ENCODE measurements around the gene TRMT44.

TRMT44 gene

DNA sequence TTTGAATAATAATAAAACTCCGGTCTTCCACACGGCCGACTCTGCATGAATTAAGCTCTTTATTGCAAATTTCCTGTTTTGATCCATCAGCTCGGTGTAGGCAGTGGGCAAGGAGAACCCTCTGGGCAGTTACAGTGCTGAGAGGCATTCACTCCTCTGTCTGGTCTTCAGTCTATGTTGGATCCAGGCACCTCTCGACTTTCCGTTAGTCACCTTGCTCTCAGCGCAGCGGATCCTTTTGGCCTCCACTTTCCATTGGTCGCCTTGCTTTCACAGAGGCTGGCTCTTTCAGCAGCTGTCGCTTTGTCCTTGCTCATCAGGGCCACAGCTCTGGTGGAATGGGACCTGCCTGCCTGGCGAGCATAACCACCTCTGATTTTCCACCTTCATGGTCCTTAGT is 52.9 kb downstream of the TRMT44 start:
- DNase-seq (ENCODE audit: low read depth, low spot score), result no peak

DNA sequence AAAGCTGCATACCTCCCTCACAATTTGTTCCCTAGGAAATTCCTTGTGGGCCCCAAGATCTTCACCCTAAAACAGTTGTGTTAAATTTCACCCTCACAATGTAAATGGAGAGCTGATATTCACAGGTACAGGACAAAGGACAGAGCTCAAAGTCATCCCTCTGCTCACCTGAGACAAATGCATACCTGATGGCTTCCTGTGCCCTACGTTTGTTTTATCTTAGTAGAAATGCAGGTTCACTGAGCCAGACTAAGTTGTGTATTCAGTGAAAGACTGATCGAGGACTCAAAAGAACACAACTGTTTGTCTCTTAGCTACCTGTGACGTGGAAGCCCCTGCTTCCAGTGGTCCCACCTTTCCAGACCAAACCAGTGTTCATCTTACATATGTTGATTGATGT is 53.6 kb downstream of the TRMT44 start:
- no peak for DNase-seq (ENCODE audit: low read depth, low spot score)

DNA sequence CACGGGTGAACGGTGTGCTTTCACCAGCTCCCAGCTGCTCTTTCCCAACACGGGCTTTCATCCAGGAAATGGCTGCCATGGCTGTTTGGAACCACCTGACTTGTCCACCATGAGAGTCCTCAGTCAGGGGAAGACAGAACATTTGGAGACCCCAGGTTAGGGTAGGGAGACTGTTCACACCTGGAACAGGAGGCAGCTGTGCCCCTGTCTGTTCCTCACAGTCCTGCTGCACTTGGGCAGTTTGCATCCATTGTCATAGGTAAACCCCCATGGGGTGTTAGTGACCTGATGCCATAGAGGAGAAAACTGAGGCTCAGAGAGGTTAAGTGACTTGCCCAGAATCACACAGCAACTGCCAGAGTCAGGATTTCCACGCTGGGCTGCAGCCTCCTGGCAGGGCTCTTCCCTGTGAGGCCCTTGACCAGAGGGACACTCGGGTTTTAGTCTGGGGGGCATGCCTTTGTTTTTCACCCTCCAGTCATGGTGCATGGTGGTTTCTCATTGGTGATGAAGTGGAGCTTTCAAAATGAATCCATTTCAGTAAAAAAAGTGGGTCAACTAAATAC is 54.5 kb downstream of the TRMT44 start:
- DNase-seq (ENCODE audit: low read depth, low spot score), result no peak

DNA sequence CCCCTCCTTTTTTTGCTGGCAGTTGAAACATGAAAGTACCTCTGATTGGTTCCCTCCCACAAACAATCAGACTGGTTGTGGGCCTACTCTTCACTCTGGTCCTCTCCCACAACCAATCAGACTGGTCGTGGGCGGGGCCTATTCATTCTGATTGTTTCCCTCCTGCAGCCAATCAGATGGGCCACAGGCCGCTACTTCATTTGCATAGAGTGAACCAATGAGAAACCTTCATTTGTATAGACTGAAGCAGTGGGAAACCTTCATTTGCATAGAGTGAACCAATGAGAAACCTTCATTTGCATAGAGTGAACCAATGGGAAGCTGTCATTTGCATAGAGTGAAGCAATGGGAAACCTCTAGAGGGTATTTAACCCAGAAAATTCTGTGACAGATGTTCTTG is 55.2 kb downstream of the TRMT44 start:
- DNase-seq (ENCODE audit: low read depth, low spot score), result no peak

DNA sequence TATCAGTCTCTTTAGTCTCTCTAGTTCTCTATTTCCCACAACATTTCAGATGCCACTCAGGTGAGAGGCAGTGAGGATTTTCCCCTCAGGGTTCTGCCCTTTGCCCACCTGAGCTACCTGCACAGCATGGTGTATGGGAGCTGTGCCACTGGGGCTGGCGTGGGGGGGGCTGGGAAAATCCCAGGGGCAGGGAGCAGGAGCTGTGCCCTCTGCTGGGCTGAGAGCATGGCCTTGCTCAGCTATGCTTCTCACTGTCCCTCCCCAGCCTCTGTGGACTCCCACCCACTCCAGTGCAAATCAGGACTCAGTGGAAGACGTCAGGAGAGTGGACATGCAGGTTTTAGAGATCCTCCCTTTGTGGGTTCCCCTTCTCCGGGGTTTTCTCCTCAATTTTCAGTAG is 57.2 kb downstream of the TRMT44 start:
- DNase-seq (ENCODE audit: low read depth, low spot score), result no peak

DNA sequence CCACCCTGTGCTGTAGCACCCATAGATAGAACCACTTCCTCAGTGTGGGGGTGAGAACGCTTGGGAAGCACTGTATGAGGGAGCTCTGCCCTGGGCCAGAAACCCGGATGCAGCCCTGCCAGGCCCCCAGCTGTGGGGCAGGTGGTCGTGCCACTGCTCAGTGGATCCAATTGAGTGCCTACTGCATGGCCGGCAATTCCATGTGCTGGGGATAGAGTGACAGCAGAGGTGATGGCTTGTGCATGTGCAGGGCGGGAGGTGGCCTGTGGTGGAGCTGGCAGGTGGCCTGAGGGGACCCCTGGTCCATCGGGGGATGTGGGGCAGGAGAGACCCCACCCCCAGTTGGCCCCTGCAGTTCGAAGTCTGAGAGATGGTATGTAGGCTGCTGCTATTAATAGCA is 60.4 kb downstream of the TRMT44 start:
- DNase-seq (ENCODE audit: low read depth, low spot score), result no peak

DNA sequence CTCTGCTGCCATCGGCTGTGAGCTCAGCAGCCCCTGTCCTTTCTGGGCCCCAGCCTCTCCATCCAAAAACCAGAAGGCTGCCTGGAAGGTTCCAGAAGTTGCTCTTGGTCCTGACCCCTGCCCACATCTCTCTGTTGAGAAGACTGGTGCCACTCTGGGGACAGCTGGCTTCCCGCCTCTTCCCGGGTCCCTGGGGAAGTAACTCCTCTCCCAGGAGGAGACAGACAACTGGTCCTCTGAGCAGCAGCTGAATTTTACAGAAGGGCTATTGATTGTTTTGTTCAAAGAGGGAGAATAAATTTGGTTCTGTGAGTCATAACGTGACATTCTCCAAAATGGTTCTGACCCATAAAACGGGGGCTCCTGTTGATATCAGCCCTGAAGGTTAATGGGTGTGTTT is 61.2 kb downstream of the TRMT44 start:
- DNase-seq (ENCODE audit: low read depth, low spot score), result no peak

DNA sequence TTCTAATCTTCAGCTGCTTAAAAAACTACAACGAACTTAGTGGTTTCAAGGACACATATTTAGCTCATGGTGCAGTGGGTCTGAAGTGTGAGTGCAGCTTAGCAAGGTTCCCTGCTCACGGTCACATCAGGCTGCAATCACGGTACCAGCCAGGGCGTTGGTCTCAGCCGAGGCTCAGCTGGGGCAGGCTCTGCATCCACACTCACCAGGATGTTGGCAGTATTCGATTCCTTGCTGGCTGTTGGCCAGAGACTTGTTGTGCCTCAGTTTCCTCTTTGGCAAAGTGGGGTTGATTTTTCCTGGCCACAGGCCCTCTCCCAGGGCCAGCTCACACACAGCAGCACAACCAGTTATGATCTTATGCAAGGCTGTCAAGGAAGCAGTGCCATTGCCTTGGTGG is 61.8 kb downstream of the TRMT44 start:
- no peak for DNase-seq (ENCODE audit: low read depth, low spot score)

DNA sequence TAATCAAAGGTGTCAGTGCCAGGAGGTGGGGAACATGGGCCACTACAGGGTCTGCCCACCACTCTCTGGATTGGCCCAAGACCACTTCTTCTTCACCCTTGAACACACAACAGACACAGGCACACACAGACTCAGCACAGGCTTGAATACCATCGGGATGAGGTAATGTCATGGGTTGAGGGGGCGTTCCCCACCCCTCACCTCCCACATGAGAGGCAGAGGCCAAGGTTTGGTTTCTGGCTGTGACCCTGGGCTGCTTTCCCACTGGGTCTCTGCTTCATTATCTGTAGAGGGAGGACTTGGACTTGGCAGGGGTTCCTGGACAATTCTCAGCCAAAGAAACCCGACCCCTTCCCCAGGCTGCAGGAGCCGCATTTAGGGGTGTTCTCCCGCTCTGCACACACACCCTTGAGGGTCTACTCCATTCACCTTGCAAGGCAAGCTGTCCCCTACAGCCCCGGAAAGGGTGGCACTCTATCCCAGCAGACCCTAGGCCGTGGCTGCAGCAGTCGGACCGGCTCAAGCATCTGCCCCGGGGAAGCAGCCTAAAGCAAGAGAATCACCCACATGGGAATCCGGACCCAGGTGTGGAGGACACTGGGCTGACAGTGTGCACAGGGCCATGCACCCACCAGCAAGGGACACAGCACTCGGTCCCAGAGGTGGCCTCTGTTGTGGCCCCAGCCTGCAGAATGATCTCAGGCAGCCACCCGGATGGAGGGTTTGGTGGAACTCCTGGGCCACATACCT is 62.4 kb downstream of the TRMT44 start:
- no peak for DNase-seq (ENCODE audit: low read depth, low spot score)

DNA sequence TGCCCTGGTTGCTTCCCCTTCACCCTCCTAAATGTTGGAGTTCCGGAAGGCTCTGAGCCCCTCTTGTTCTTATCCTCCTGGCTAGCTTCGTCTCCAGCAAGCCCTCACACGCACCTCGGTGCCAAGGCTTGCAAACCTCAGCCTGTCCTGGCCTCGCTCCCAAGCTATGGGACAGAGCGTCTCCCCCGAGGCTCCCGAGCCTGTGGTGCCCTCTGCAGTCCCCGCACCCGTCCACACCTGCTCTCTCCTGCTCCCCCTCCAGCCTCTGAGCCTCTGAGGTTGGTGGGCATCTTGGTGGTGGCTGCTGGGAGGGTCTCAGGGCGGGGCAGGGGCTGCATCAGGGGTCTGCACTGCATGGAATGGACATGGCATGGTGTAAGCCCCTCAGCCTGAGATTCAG is 63.2 kb downstream of the TRMT44 start:
- no peak for DNase-seq (ENCODE audit: low read depth, low spot score)

DNA sequence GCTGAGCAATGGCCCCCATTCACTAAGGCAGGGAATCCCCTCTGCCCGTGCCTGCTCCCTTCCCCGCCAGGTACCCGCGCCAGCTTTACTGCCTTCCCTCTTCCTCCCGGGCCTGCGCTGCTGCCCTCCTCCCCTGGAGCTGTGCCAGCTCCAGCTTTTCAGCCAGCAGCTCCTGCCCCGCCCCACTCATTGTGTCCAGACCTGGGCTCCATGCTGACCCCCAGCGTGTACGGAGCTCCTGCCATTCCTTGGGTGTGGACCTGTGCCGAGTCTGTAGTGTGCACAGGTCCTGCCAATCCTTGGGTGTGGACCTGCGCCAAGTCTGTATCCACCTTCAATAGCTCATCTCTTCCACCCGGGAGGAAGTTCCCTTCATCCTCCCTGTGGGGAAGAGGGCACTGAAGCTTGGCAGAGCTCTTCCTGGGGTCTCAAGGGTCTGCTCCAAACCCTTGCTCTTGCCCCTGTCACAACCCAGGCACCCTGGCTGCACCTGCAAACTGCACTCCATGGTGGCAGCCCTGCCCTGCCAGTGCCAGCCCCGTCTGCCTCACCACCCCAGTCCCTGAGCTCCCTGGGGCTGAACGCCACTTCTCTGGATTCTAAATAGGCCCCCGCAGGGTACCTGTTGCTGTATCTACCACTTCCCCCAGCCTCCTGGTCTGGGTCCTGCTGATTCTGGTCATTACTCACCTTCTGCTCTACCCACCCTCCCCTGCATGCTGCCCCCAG is 63.9 kb downstream of the TRMT44 start:
- DNase-seq (ENCODE audit: low read depth, low spot score), result no peak

DNA sequence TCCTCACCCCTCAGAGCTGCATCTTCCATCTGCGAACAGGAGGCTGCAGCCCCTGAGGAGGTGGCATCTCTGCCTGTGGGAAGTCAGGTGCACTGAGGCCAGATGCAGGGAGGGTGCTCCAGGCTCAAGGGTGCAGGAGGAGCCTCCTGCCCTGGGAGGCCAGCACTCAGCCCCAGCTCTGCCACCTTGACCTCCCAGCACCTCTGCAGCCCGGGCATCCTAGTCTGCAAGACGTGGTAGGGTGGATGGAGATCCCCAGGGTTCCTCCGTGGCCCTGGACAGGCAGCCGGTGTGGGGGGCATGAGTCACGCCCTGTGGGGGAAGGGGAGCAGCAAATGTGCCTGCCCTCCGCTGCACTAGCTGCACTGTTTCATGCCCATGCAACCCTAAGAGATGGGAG is 64.7 kb downstream of the TRMT44 start:
- no peak for DNase-seq (ENCODE audit: low read depth, low spot score)

DNA sequence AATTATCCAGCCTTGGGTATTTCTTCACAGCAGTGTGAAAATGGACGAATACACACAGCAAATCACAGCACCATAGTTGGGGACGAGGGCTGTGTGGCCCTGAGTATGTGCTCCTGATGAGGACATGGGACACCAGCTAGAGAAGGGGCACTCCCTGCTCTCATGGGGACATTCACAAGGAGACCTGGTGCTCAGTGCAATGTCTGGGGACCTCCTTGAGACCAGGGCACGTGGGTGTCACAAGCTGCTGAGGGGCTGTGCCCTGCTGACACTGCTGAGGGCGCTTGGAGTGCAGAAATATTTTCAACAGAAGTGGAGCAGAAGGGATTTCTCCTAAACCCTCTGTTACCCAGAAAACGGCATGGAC is 65.4 kb downstream of the TRMT44 start:
- no peak for DNase-seq (ENCODE audit: low read depth, low spot score)

DNA sequence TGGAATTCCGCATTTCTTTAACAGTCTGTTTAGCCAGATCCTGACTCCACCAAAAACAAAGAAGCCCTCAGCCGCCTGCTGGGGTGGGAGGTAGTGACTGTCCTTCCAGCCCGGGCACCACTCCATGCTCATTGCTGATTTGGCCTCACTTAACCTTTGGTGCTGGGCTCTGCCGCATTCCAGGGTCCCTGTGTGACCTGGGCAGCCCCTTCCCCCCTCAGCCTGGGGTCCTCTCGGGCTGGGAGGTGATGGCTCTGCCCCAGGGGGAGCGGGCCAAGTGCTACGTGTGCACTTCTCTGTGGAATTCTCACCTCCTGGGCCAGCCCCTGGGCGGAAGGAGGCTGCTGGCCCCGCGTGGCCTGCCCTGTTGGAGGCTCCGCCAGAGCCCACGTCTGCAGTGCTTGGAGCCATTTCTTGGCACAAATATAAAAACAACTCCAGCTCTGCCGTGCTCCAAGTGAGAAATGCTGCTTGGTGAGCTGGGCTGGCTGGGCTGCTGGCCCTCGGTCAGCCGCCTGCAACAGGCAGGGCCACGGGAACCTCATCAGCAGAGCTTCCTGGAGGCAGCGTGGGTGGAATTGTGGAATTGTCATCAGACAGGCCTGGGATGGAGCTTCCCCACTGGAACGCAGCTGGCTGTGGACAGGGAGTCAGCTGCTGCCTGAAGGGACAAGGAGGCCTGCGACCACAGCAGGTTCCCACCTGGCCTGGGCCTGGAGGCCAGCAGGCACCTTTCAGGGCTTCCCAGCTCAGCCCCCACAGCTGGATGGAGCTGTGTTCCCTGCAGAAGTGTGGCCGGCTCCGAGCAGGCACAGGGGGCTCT is 66.0 kb downstream of the TRMT44 start:
- DNase-seq (ENCODE audit: low read depth, low spot score), result no peak

DNA sequence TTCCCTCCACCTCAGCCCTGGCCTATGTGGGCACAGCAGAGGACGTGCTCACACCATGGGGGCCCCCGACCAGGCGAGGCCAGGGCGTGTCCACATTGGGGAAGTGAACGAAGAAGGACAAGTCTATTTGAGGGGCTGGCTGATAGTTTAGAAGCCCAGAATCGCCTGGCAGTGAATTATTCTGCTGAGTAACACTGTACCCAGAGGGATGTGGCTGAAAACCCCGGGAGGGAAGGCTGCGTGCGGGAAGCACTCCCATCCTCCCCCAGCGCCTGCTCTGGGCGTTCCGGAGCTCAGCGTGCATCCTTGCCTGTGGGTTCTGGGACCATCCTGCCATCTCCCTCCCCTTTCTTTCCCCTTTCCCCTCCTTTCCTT is 66.6 kb downstream of the TRMT44 start:
- no peak for DNase-seq (ENCODE audit: low read depth, low spot score)

DNA sequence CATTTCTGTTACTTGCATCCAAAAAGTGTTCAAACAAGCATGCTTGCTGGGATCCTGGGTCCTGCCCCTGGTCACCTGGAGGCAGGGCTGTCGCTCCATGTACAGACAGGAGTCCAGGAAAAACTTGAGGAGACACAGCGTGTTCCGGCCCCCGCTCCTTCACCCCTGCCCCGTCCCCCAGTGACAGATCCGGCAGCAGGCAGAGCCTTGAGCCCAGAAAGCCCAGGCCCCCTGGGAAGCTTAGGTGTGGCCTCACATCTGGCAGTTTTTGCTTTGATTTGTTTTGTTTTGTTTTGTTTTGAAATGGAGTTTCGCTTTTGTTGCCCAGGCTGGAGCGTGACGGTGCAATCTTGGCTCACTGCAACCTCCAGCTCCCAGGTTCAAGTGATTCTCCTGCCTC is 67.0 kb downstream of the TRMT44 start:
- no peak for DNase-seq (ENCODE audit: low read depth, low spot score)

DNA sequence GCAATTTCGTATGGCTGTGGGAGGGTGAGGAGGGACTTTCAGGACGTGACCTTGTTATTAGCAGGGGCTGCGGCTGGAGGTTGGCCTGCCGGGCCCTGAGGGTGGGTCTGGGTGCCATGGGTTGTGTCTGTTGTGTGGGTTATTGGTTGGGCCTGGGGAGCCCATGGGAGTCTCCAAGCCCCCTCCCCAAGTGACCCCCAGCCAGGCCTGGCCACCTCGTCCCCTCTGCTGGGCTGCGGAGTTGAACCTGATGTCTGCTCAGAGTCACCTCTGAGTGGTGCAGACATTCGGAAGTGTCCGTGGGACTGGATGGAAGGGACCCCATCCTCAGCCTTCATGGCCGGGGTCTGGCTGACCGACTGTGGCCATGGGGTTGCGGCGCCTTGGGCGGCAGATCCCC is 67.7 kb downstream of the TRMT44 start:
- no peak for DNase-seq (ENCODE audit: low read depth, low spot score)

DNA sequence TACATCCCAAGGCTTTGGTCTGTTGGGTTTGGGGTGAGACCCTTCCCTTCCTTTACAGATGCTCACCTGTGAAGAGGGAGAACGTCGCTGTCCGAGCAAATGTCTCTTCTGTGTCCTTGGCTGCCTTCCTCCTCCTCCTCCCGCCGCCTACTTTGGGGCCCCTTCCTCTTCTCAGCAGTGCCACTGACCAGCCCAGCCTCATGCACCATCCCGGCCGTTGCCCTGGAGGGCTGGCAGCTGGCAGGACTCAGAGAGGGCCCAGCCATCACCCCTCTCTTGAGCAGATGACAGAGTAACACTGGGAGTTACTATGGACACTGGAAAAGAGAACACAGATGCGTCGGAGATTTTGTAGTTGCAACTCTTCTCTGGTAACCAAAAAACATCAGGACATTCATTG is 68.2 kb downstream of the TRMT44 start:
- no peak for DNase-seq (ENCODE audit: low read depth, low spot score)

DNA sequence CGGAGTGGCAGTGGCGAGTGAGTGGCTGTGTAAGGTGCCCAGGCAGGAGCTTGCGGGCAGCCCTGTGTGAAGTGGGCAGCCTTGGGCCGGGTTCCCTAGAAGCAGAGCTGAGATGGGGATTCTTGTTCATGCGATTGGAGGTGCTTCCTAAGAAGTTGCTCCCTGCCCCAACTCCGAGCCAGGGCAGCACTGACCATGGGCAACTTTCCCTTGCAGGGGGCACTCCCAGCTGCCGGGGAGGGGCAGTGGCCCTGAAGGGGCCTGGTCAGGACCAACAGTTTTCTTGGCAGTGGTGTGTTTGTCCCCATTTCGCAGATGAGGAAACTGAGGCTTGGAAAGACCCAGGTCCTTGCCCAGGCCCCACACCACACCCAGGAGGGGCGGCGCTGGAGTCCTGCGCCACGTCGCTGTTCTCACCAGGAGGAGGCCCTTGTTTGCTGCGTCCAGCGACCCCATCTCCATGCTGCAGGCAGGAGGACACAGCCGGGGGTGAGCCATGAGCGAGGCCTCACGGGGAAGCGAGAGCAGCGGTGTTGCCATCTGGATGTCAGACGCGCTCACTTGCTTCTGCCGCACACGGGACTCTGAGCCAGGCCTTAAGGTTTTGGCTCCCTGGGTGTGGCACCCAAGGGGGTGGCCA is 68.9 kb downstream of the TRMT44 start:
- no peak for DNase-seq (ENCODE audit: low read depth, low spot score)

DNA sequence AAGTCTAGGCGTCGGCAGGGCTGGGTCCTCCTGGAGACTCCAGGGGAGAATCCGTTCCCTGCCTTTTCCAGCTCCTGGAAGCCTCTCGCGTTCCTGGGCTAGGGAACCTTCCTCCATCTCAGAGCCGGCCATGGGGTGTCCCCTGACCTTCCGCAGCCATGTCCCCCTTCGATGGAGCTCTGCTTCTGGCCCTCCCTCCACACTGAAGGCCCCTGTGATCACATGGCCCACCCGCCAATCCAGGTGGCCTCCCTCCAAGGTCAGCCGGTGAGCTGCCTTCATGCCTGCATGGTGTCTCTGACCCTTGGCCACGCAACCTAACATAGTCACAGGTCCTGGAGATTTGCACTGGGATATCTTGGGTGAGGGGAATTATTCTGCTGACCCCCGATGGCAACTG is 69.6 kb downstream of the TRMT44 start:
- DNase-seq (ENCODE audit: low read depth, low spot score), result no peak

DNA sequence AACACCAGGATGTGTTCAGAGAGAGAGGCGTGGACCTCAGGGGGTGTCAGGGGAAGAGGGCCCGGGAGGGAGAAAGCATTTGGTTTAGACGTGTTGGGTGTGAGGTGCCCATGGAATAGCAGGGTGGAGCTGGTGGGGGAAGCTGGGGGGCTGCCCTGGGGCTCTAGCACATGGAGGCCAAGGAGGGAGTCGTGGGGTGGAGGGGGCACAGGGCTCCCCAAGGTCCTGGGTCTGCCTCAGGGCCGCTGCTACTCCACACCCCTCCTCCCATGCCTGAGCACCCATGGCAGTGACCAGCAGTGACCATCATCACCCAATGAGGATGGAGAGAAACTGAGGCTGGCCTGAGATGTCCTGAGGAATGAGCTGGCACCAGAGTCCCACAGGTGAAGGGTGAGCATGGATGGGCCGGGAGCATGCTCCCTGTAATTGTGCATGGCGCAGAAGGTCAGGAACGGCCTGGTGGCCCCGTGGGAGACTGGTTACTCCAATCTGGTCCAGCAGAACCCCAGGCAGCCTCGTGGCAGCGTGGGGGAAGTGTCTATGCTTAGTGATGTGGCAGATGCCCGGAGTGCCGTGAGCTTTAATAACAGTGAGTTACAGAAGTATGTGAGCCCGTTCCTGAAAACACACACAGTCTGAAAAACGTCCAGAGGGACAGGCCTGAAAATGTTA is 70.2 kb downstream of the TRMT44 start:
- no peak for DNase-seq (ENCODE audit: low read depth, low spot score)

Data from activated naive CD8-positive, alpha-beta T cell treated with anti-CD3 and anti-CD28 coated beads, Interleukin-2, amount 50 U/mL, for 16 hours (primary cell).